IMR-90 (cell line): ENCODE data around the gene CWC27. TPM values are rescaled to one million over a fixed set of nuclear protein-coding genes. Genes with fewer than 3 reads are reported as not detected.
A peak's percentile ranks its signal among the peaks of the same experiment; 100 is the strongest.

ENCODE experiments used
- ATAC-seq: fragments of 200-7000 bp; cut with Tn5 transposase; 2 replicates; pipeline ENCODE4 v1.9.1; 2020; ENCODE audit warnings: low read depth, mild to moderate bottlenecking, moderate library complexity
- BruUV-seq: library from RNA; stranded (reverse); fragments of 400-500 nt; replicated peaks from 2 replicates; lab custom pipeline; 2021; lab: Mats Ljungman, UMichigan
- CTCF ChIA-PET: fragments of 300-600 bp; formaldehyde crosslinking; extraction: SDS; loops from one replicate; lab custom pipeline; 2021; ENCODE audit warnings: antibody characterized with exemption; lab: Yijun Ruan, JAX
- POLR2A ChIA-PET: fragments of 300-600 bp; sonication (Branson Sonifier 250); formaldehyde crosslinking; loops from one replicate; lab custom pipeline; 2022; ENCODE audit warnings: antibody characterized with exemption; ENCODE audit not compliant: unreplicated experiment; lab: Charles Lee
- DNase-seq: peaks from one replicate; pipeline ENCODE4 v3.0.0; 2013
- H2AFZ ChIP-seq: replicated peaks from 2 replicates; pipeline ENCODE3; 2013; ENCODE audit warnings: low read length, mild to moderate bottlenecking; ENCODE audit not compliant: poor library complexity
- H2AK5ac ChIP-seq: 2 replicates; pipeline ENCODE4 v1.6.1; 2013; ENCODE audit warnings: low read depth, low read length, inconsistent platforms
- H2AK9ac ChIP-seq: replicated peaks from 2 replicates; pipeline ENCODE3; 2013; ENCODE audit warnings: mild to moderate bottlenecking, low read depth, low read length, moderate library complexity; ENCODE audit not compliant: poor library complexity
- H2BK120ac ChIP-seq: 2 replicates; pipeline ENCODE4 v1.6.1; 2013; ENCODE audit warnings: low read depth, low read length, inconsistent platforms
- H2BK15ac ChIP-seq: 3 replicates; pipeline ENCODE4 v1.6.1; 2013; ENCODE audit warnings: low read depth, low read length, inconsistent platforms
- H2BK20ac ChIP-seq: 2 replicates; pipeline ENCODE4 v1.6.1; 2013; ENCODE audit warnings: low read depth, mild to moderate bottlenecking, inconsistent platforms, low read length, moderate library complexity
- H2BK5ac ChIP-seq: 2 replicates; pipeline ENCODE4 v1.6.1; 2013; ENCODE audit warnings: mild to moderate bottlenecking, low read depth, low read length, inconsistent platforms; ENCODE audit not compliant: poor library complexity, severe bottlenecking
- H3K14ac ChIP-seq: replicated peaks from 2 replicates; pipeline ENCODE4 v1.6.1; 2013; ENCODE audit warnings: low read depth, low read length, inconsistent platforms
- H3K18ac ChIP-seq: 2 replicates; pipeline ENCODE4 v1.6.1; 2013; ENCODE audit warnings: low read depth, low read length, control low read depth
- H3K23ac ChIP-seq: 2 replicates; pipeline ENCODE4 v1.6.1; 2013; ENCODE audit warnings: low read depth, low read length, inconsistent platforms
- H3K27ac ChIP-seq: 2 replicates; pipeline ENCODE4 v1.5.1; 2013; ENCODE audit warnings: mild to moderate bottlenecking, control low read depth, low read length; ENCODE audit not compliant: insufficient read depth
- H3K27me3 ChIP-seq: 2 replicates; pipeline ENCODE4 v1.6.1; 2013; ENCODE audit warnings: low read length; ENCODE audit not compliant: control insufficient read depth, insufficient read depth
- H3K36me3 ChIP-seq: 2 replicates; pipeline ENCODE4 v1.6.1; 2013; ENCODE audit warnings: low read length, mixed read lengths; ENCODE audit not compliant: control insufficient read depth, insufficient read depth
- H3K4ac ChIP-seq: 2 replicates; pipeline ENCODE4 v1.6.1; 2013; ENCODE audit warnings: low read depth, low read length, inconsistent platforms
- H3K4me1 ChIP-seq: 2 replicates; pipeline ENCODE4 v1.6.1; 2013; ENCODE audit warnings: low read length, mixed read lengths; ENCODE audit not compliant: control insufficient read depth, insufficient read depth
- H3K4me2 ChIP-seq: 2 replicates; pipeline ENCODE4 v1.6.1; 2013; ENCODE audit warnings: low read depth, mild to moderate bottlenecking, control low read depth, low read length, moderate library complexity
- H3K4me3 ChIP-seq: 2 replicates; pipeline ENCODE4 v1.5.1; 2013; ENCODE audit warnings: low read depth, mild to moderate bottlenecking, control low read depth, low read length, moderate library complexity; ENCODE audit not compliant: insufficient read depth
- H3K56ac ChIP-seq: 2 replicates; pipeline ENCODE4 v1.6.1; 2013; ENCODE audit warnings: low read length, inconsistent platforms; ENCODE audit not compliant: insufficient read depth; ENCODE audit errors: extremely low read depth
- H3K79me1 ChIP-seq, 2 experiments: 2 replicates each; pipeline ENCODE4 v1.6.1; 2013; ENCODE audit warnings: low read length in 2 of 2, inconsistent platforms in 1 of 2, low read depth in 1 of 2
- H3K9ac ChIP-seq: 2 replicates; pipeline ENCODE4 v1.6.1; 2013; ENCODE audit warnings: low read depth, low read length, control low read depth
- H3K9me1 ChIP-seq: 2 replicates; pipeline ENCODE4 v1.6.1; 2013; ENCODE audit warnings: low read length, inconsistent platforms; ENCODE audit not compliant: insufficient read depth
- H3K9me3 ChIP-seq: 2 replicates; pipeline ENCODE4 v1.6.1; 2013; ENCODE audit warnings: low read length; ENCODE audit not compliant: control insufficient read depth, insufficient read depth
- H4K20me1 ChIP-seq: 2 replicates; pipeline ENCODE4 v1.6.1; 2013; ENCODE audit warnings: low read length, inconsistent platforms; ENCODE audit not compliant: insufficient read depth
- H4K5ac ChIP-seq: 2 replicates; pipeline ENCODE4 v1.6.1; 2013; ENCODE audit warnings: mild to moderate bottlenecking, low read depth, low read length, control low read depth
- H4K8ac ChIP-seq, 2 experiments: 2 replicates each; pipeline ENCODE4 v1.6.1; 2013; ENCODE audit warnings: low read depth in 2 of 2, low read length in 2 of 2, control low read depth in 1 of 2, inconsistent platforms in 1 of 2
- H4K91ac ChIP-seq: 2 replicates; pipeline ENCODE4 v1.6.1; 2013; ENCODE audit warnings: low read depth, low read length, inconsistent platforms; ENCODE audit not compliant: insufficient read depth
- FOS ChIP-seq: fragments of 150-350 bp; IDR thresholded peaks from 2 replicates; pipeline ENCODE4 v1.6.1; 2016; ENCODE audit warnings: low read depth, low read length
- MAFK ChIP-seq: IDR thresholded peaks from 2 replicates; pipeline ENCODE4 v1.6.1; 2012; ENCODE audit warnings: low read depth, low read length, improper control_type of control experiment
- MAZ ChIP-seq: IDR thresholded peaks from 2 replicates; pipeline ENCODE4 v1.6.1; 2012; ENCODE audit warnings: low read depth, mild to moderate bottlenecking, low read length, improper control_type of control experiment, moderate library complexity, borderline replicate concordance
- RCOR1 ChIP-seq: IDR thresholded peaks from 2 replicates; pipeline ENCODE4 v1.6.1; 2012; ENCODE audit warnings: mild to moderate bottlenecking, low read length, improper control_type of control experiment; ENCODE audit not compliant: insufficient replicate concordance
- WGBS, 2 experiments: methylation state at CpG; one replicate each; pipeline versions ENCODE4 v1.1.5 to v1.1.7; 2013; ENCODE audit warnings: missing lambda C conversion rate in 2 of 2; ENCODE audit not compliant: insufficient read length in 1 of 2; ENCODE audit errors: extremely low coverage in 2 of 2; 5-methylcytosine and 5-hydroxymethylcytosine counted together
- dilution Hi-C: fragments of 300-500 bp; cut with HindIII; formaldehyde crosslinking; loops from one replicate; pipeline ENCODE4 v1.14.3; 2018; ENCODE audit warnings: low sequenced_read_pairs; ENCODE audit not compliant: unreplicated experiment
- in situ Hi-C: fragments of 300-500 bp; cut with MboI; formaldehyde crosslinking; loops from 3 replicates; pipeline ENCODE4 v1.14.3; 2019; ENCODE audit warnings: low sequenced_read_pairs, inconsistent platforms, mixed read lengths
- intact Hi-C: fragments of 100-400 bp; cut with micrococcal nuclease; formaldehyde crosslinking; loops from 2 replicates; pipeline ENCODE4 v1.10.0; 2022
- polyA plus RNA-seq, 3 experiments: library from polyadenylated mRNA; depleted of rRNA; stranded (reverse); fragments of >200 nt; gene quantifications; 2 replicates each; pipeline ENCODE4 v1.2.3, GENCODE V29; 2012; ENCODE audit warnings: low replicate concordance in 1 of 3
- total RNA-seq: library from RNA; depleted of rRNA; stranded (reverse); fragments of >200 nt; gene quantifications from 2 replicates; pipeline ENCODE4 v1.2.3, GENCODE V29; 2012

Gene CWC27
- total and polyA plus RNA-seq, 2 of the 4 experiments (the other 2 are of a cell fraction): 13.3 to 17.1 TPM

- Histone ChIP-seq H2AK9ac (peak overlapping the region; percentile 57), H3K18ac (no peak overlapping the region), H2AK5ac (peak overlapping the region; percentile 65; the same call in 1 of the 2 replicates), H2BK5ac (no peak overlapping the region), H3K27ac (no peak overlapping the region), H4K8ac (peak overlapping the region in 1 of 2 experiments; percentile 39; a peak in 1 of 4 replicates), H3K4me3 (no peak overlapping the region), H3K79me1 (no peaks in the 10 kb centered on the region; a peak in 1 of 4 replicates), H3K4ac (peak overlapping the region; percentile 41; the same call in 1 of the 2 replicates), H3K14ac (no peak overlapping the region), H3K4me2 (no peak overlapping the region), H3K36me3 (peaks cover 2% of the 10 kb centered on the region; the same call in 1 of the 2 replicates), H2AFZ (peak overlapping the region; percentile 65), H2BK15ac (no peak overlapping the region), H3K27me3 (no peaks in the 10 kb centered on the region), H4K91ac (0 out of 2 replicates have a peak overlapping the region, but pooled peaks have one; percentile 26), H3K23ac (no peak overlapping the region; the same call in 1 of the 2 replicates), H3K9me1 (peaks cover 5% of the 10 kb centered on the region; the same call in 1 of the 2 replicates), H4K5ac (no peak overlapping the region), H3K4me1 (peaks cover 8% of the 10 kb centered on the region), H3K9ac (no peak overlapping the region), H2BK120ac (0 out of 2 replicates have a peak overlapping the region, but pooled peaks have one; percentile 14), H3K56ac (no peak overlapping the region), H3K9me3 (peaks cover 10% of the 10 kb centered on the region), H4K20me1 (no peaks in the 10 kb centered on the region), H2BK20ac (no peak overlapping the region)
- POLR2A ChIA-PET: no interaction called here
- CTCF ChIA-PET: interaction anchor here (0.6 to 1.1 kb wide), 2 partner anchors 37 to 43 kb away, joined by 3 read pairs; no protein-coding TSS in a partner anchor
- no peak for TF ChIP-seq RCOR1
- TF ChIP-seq MAZ: no peak
- peak; percentile 14; the same call in 1 of the 2 replicates for TF ChIP-seq FOS
- no peak for TF ChIP-seq MAFK
- intact Hi-C loops (loop anchor here (10.0 kb wide), 1 partner anchor 48 kb away; no protein-coding TSS in a partner anchor), dilution Hi-C loops (no loop called here), in situ Hi-C loops (no loop called here)
- peak; percentile 84 for DNase-seq
- BruUV-seq: no TSS peak
- no CpG with 5 or more reads among the region's 6 CpGs for WGBS, 2 experiments
- ATAC-seq: peak; percentile 95
Observed at GRCh38 chr5:64923151-64923685, 154.5 kb downstream of the CWC27 start.
